Non-pigmented ciliary epithelial cell (primary cell): ENCODE results near the gene EPHA8.
A peak's percentile ranks its signal among the peaks of the same experiment; 100 is the strongest.

Experiments
- DNase-seq: peaks from one replicate; pipeline ENCODE4 v3.0.0-alpha.2; 2010; ENCODE audit warnings: low read depth

EPHA8 gene

DNA sequence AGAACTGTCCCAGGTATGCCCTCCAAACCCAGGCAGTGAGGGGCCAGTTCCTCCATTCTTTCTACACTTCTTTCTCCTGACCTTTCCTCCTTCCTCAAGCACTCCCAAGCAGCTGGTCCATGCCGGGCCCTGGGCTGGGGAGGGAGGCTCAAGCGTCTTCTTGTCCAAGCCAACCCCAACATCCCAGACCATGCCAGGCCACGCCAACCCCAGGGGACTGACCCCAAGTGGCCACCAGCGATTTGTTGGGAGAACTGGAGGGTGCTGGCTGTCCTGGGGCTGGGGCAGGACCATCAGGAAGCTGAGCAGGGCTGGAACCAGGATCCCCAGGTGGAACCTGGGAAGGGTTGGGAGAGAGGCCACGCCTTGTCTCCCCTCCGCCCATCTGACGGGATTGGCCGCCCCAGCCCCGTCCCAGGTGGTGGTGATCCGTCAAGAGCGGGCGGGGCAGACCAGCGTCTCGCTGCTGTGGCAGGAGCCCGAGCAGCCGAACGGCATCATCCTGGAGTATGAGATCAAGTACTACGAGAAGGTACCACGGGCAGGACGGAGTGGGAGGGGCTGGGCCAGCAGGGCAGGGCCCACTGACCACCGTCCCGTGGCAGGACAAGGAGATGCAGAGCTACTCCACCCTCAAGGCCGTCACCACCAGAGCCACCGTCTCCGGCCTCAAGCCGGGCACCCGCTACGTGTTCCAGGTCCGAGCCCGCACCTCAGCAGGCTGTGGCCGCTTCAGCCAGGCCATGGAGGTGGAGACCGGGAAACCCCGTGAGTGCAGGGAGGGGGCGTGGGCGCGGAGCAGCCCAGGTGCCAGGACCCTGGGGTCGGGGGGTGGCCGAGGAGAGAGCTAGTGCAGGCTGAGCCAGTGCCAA lies 29.9 kb downstream of the EPHA8 start:
- no peak for DNase-seq

DNA sequence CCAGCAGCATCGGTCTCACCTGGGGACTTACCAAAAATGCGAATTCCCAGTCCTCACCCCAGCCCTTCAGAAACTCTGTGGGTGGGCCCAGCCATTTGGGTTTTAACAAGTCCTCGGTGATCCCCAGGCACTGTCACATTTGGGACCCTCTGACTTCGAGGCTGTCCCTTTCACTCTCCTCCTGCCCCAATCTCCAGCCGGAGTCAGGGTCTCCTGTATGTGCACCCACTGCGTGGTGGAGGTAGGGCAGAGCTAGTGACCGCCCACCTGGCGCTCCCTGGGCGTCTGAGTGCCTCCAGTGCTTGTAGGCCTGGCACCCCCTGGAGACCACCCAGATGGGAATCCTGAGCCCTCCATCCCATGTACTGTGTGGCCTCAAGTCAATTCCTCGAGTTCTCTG lies 31.1 kb downstream of the EPHA8 start:
- no peak for DNase-seq

DNA sequence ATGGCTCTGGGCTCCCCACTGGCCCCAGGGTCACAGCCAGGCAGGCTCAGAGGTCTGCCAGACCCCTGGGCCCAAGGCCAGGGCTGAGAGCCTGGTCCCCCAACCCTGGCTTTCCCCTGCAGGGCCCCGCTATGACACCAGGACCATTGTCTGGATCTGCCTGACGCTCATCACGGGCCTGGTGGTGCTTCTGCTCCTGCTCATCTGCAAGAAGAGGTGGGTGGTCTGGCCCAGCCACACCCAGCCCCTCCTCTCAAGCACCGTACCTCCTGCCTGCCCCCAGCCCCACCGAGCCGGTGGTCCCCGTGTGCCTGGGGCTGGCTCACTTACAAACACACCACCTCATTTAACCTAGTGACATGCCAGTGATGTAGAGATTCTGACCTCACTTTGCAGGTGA lies 31.8 kb downstream of the EPHA8 start:
- DNase-seq: no peak

DNA sequence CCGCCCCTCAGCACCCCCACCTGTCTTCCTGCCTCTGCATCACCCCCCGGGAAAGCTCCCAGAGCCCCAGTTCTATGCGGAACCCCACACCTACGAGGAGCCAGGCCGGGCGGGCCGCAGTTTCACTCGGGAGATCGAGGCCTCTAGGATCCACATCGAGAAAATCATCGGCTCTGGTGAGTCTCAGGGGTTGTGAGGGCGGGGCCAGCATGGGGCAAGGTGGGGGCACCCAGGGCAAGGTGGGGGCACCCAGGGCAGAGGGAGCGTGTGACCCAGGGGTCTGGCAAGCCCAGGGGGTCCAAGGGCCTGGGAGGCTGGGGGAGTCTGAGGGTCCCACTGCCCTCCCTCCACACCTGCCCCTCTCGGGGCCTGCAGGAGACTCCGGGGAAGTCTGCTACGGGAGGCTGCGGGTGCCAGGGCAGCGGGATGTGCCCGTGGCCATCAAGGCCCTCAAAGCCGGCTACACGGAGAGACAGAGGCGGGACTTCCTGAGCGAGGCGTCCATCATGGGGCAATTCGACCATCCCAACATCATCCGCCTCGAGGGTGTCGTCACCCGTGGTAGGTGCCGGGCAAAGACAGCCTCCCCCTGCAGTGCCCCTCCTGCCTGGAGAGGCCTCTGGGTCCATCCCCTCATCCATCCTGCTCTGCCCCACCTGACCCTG lies 34.1 kb downstream of the EPHA8 start:
- no peak for DNase-seq

DNA sequence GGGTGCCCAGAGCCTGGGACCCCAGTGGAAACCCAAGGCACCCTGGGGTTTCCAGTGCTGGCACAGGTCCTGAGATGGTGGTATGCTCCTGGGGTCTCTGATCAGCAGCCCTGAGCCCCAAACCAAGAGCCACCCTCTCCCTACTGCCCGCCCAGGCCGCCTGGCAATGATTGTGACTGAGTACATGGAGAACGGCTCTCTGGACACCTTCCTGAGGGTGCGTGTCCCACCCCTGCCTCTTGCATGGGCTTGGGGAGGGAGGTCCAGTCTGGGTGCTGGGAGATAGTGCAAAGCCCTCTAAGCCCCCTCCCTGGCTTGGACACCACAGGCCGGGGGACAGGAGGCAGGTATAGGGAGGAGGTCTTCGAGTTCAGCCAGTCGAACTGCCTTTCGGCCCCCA lies 34.7 kb downstream of the EPHA8 start:
- no peak for DNase-seq

DNA sequence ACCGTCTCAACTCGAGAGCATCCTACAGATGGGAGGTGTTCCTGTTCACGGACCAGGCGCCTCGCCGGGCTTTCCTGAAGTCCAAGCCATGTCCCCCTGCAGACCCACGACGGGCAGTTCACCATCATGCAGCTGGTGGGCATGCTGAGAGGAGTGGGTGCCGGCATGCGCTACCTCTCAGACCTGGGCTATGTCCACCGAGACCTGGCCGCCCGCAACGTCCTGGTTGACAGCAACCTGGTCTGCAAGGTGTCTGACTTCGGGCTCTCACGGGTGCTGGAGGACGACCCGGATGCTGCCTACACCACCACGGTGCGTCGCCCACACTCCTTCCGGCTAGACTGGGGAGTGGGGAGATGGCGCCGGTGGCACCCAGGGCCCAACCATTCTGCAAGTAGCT lies 35.4 kb downstream of the EPHA8 start:
- no peak for DNase-seq

DNA sequence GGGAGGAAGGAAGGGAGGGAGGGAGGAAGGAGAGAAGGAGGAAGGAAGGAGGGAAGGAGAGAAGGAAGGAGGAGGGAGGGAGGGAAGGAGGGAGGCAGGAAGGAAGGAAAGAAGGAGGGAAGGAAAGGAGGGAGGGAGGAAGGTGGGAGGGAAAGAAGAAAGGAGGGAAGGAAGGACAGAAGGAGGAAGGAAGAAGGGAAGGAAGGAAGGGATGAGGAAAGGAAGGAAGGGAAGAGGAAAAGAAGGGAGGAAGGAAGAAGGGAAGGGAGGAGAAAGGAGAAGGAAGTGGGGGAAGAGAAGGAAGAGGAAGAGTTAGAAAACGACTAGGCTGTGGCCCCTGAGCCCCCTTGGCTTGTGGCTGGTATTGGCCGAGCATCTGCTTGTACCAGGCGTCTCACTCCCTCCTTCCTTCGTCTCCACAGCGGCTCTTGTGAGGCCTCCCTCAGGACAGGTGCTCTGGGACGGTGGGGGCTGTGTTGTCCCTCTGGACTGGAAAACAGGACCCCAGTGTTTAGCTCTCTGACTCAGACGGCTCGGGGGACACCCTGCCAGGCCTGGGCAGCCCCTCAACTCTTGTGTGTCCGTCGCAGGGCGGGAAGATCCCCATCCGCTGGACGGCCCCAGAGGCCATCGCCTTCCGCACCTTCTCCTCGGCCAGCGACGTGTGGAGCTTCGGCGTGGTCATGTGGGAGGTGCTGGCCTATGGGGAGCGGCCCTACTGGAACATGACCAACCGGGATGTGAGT lies 37.0 kb downstream of the EPHA8 start:
- no peak for DNase-seq

DNA sequence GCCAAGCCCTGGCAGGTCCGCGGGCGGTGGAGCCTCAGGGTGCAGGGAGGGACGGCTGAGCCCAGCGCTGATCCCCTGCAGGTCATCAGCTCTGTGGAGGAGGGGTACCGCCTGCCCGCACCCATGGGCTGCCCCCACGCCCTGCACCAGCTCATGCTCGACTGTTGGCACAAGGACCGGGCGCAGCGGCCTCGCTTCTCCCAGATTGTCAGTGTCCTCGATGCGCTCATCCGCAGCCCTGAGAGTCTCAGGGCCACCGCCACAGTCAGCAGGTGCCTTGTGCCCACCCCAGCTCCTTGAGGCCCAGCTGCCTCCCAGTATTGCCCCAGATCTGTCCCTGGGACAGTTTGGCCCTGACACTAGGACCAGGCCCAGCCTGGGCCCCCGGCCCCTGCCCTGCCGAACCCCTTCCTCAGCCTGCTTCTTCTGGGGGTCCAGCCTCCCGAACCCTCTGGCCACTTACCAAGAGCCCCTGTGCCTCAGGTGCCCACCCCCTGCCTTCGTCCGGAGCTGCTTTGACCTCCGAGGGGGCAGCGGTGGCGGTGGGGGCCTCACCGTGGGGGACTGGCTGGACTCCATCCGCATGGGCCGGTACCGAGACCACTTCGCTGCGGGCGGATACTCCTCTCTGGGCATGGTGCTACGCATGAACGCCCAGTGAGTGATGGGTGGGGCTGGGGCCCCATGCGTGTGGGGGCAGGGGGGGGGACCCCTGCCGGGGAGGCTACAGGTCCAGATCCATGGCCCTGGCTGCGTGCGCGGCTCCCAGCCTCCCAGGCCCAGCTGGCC lies 37.7 kb downstream of the EPHA8 start:
- no peak for DNase-seq

DNA sequence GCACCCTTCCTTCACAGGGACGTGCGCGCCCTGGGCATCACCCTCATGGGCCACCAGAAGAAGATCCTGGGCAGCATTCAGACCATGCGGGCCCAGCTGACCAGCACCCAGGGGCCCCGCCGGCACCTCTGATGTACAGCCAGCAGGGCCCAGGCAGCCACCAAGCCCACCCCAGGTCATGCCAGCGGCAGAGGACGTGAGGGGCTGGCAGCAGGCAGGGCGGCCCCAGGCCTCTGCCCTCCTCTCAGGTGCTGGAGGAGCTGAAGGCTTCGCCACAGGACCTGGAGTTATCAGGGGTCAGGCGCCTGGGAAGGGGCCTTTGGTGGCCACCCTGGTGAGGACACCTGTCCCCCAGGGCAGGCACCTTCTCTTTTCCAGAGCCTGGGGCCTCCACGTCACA lies 38.3 kb downstream of the EPHA8 start:
- DNase-seq: no peak

DNA sequence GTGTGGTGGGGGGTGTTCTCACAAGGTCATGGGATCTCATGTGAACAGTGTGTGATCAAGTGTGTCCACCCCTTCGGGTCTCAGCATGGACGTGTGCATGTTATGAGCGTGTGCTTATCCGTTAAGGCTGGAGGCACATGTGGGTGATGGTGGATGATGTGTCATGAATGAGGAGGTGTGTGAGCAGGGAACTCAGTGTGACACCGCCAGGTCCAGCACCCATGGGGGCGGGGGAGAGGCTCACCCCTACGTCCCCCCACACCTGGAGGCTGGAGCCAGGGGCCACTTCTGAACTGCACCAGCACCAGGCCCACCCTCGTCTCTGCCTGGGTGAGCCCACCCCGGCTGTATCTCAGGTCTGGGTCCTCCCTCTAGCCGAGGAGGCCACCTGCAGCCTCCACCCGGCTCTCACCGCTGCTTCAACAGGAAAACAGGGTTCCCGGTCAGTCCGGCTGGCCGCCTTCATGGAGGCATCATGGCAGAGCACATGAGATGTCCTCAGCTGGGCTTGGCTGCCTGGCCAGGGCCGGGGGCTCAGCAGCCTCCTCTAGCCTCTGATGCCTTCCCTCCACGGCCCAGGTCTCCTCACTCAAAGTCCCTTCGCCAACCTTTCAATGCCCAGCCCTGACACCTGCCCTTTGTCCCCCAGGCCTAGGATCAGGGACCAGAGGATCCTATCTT lies 38.9 kb downstream of the EPHA8 start:
- no peak for DNase-seq

DNA sequence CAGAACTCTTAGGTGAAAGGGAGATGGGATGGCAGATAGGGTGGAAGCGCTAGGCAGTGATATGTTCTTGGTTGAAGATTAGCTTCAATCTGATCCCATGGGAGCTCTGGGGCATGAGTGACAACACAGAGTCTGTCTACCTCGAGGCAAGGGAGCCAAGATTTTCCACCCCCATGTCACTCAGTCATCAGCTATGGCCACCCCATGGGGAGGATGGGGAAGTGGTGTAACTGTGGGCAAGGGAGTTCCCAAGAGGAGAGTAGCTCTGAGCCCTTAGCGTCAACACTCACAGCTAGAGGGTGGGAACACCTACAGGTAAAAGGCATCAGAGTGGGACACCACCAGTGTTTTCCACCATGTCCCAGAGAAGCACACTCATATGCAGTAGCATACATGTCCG lies 42.9 kb downstream of the EPHA8 start:
- DNase-seq: no peak

DNA sequence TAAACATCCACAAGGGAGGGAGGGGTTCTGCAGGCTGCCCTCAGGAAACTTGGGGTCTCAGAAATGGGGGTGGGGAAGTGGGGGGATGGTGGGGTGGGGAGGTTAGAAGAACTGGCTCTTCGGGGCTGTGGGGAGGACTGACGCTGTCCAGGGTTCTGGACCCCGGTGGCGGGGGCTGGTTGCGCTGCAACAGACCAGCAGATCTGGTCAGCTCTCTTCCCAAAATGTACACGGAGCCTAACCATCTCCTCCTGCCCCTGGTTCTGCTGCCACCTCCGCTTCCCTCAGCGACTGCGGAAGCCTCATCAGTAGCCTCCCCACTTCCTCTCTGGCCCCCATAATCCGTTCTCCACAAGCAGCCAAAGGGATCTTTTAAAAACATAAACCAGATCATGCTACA lies 43.9 kb downstream of the EPHA8 start:
- DNase-seq: no peak

DNA sequence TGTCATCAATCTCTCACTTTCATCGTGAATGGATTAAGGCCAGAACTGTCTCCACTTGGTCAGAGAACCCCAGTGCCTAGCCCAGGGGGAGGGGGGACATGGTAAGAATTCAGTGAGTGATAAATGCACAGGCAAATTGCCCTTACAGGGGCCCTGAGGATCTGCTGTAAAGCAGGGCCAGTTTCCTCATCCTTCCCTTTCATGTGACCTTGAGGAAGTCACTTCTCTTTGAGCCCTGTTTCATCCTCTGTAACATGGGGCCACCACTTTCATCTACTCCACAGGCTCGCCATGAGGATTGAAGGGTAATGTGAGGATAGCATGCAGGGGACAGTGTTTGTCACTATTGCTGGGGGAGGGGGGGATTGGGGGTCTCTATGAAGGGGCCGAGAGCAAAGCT lies 45.1 kb downstream of the EPHA8 start:
- DNase-seq: no peak

DNA sequence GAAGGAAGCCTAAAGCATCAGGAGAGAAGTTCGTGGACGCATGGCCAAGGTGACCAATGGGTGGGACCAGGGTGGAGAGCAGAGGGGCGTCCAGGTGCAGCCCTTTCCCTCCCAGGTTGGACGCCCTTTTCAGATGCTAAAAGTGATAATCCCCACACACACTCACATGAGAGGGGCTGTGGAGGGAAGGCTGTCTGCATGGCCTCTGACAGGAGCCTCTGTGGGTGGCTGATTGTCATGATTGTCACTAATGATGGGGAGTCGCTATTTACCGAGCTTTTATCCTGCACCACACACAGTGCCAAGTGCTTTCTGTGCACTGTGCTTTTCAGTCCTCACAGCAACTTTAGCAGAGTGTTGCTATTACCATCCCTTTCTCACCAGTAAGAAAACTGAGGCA lies 46.0 kb downstream of the EPHA8 start:
- DNase-seq: no peak

DNA sequence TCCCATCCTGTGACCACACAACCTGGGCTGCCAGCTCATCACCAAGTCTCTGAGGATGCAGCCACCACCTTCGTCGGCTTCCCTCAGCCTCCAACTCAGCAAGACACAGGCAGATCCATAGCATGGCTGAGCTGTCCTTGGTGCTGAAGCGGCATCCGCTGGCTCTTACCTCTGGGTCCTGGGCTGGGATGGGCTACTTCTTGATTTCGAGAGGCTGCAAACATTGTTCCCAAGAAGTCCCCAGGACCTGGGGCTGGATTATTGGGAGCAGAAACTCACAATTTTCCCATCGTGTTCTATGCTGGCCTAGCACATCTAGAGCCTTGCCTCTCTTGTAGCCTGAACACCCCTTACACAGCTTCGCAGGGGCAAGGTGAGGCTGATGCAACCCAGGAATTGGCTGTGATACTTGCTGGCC lies 48.2 kb downstream of the EPHA8 start:
- peak; percentile 17 for DNase-seq

DNA sequence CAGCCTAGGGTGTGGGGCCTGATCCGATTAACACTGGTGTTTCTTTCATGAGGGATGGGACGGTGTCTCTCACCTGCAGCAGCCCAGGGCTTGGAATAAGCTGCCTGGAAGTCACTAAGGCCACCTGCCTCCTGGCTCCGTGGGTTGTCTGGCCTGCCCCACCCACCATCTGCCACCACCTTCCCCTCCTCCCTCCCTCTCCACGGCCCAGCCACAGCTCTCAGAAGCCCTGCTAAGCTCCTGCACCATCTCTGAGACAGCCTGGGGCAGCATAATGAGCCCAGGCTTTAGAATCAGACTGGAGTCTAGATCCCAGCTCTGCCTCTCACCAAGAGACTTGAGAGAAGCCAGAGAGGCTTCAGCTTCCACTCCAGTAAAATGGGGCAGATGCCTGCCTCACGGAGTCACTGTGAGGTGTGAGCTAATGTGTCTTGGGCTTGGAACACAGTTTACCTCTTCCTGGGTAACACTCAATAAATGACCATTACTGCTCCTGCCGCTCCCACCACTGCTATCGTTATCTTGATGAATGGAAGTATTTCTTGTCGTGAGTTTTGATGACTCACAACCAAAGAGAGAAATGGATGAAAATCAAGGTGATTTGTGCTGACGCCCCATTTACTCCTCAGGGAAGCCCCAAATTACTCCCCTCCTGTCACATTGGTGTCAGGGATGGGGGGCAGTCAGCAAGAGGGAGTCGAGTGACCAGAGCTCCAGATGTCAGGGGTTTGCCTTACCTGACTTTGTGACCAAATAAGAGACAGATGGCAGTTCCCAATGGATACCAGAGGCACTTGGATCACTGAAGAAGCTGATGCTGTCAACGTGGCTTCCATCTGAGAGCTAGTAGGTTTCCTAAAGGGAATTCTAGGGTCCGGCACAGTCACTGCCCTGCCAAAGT lies 49.6 kb downstream of the EPHA8 start:
- no peak for DNase-seq

DNA sequence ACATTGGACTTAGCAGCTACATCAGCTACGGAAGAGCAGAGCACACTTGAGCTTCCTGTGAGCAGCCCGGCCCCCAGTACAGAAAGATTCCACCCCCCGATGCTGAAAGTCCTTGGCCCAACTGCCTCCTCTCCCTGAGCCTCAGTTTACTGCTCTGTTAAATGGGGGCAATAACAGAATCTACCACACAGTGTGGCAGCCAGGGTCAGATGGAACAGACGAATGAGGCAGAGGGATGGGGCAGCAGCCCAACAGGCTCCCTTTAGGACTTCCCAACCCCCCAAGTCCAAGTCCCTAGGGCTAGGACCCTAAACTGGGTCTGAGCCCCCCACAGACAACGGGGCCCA lies 50.3 kb downstream of the EPHA8 start:
- DNase-seq: no peak

DNA sequence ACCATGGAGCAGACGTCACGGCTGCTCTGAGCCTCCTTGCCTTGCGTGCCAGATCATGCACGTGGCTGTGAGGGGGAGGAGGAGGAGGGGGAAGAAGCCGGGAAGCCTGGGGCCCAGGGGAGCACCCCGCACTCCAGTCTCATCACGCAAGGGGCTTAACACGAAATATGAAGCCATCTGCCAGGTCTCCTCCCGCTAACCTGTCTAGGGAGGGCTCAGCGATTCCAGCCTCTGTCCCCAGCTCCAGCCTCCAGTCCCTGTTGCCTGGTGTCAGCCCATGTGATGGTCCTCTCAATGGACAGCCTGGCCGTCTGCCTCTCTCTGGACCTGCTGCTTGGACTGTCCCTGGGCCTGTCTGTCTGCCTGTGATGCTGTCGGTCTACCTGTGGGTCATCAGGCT lies 50.7 kb downstream of the EPHA8 start:
- DNase-seq: no peak

DNA sequence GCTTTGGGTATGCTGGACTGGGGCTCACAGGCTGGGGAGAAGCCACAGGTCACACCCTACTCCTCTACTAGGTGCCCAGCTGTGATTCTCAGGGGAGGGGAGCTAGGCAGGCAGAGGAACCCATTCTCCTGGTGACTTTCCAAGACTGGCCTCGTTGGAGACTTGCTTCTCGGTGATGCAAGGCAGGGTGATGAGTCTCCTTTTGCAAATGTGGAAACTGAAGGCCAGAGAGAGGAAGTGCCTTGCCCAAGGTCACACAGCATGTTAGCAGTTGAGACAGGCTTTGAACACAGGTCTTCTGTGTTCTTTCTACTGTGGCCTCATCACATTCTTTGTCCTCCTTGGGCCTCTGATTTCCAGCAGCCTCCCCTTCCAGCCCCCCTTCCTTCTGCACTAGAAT lies 52.6 kb downstream of the EPHA8 start:
- DNase-seq: no peak

DNA sequence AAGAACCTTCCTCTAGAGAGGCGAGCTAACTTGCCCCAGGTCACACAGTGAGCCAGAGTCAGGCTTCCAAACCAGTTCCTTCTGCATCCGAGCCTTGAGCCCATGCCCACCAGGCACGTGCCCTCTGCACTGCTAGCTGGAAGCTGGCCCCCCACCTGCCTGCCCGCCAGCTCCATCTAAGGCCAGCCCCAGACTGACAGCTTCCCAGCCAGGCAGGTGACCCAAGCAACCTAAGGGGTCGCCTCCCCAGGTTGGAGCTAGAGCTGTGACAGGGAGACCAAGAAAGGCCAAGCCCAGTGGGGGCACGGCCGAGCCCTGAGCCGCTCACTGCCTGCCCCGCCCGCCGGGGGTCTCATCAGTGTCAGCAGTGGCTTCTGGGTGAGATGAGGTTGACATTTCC lies 53.3 kb downstream of the EPHA8 start:
- no peak for DNase-seq

DNA sequence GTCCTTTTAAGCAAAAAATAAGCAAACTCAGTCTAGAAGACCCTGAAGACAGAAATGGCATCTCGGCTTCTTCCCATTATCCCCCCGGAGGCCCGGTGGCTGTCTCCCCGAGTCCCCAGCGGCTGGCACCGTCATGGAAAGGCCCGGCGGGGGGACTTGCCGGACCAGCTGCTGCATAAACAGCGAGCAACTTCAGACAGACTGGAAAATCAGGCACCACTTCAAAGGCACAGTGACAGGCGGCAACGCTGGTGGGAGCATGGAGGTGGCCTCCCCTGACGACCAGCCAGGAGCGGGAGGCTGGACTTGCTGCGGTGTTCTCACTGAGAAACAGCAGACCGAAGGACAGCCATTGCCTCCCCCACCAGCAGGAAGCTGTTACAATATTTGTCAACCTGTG lies 54.8 kb downstream of the EPHA8 start:
- DNase-seq: no peak
